K562 (cell line): ENCODE measurements around the gene MSH2.

ENCODE experiments used
- ADNP ChIP-seq: fragments of 200-800 bp; sonication (Bioruptor generic); IDR thresholded peaks from 2 replicates; pipeline ENCODE4 v1.6.1; 2016; ENCODE audit warnings: missing genetic modification characterization, missing compliant biosample characterization
- CTCF ChIP-seq, 3 experiments: IDR thresholded peaks in 2 of 3; conservative IDR thresholded peaks in 1 of 3; 2 replicates each; pipeline ENCODE4 v1.5.1; 2011 to 2012; ENCODE audit warnings: low read length in 3 of 3, mild to moderate bottlenecking in 3 of 3, control low read depth in 2 of 3, improper control_type of control experiment in 1 of 3, inconsistent platforms in 1 of 3, low read depth in 1 of 3, mixed read lengths in 1 of 3, moderate library complexity in 1 of 3; ENCODE audit not compliant: insufficient read depth in 2 of 3
- GABPA ChIP-seq: fragments of 200-800 bp; sonication (Bioruptor generic); conservative IDR thresholded peaks from 2 replicates; pipeline ENCODE4 v1.6.1; 2016; ENCODE audit warnings: low read depth, missing genetic modification characterization, missing compliant biosample characterization
- RAD21 ChIP-seq, 2 experiments: fragments of 250-450 bp in 1 of 2; fragments of 450-650 bp in 1 of 2; sonication (Bioruptor Pico) in 1 of 2; formaldehyde crosslinking in 1 of 2; IDR thresholded peaks in 1 of 2; conservative IDR thresholded peaks in 1 of 2; 2 replicates each; pipeline versions ENCODE4 v1.4.0 to v1.8.0; 2020 to 2022; ENCODE audit warnings: mild to moderate bottlenecking in 2 of 2, moderate library complexity in 1 of 2
- TAF1 ChIP-seq: IDR thresholded peaks from 2 replicates; pipeline ENCODE4 v1.6.1; 2011; ENCODE audit warnings: mild to moderate bottlenecking, low read length, moderate library complexity; ENCODE audit not compliant: insufficient read depth, control insufficient read depth, severe bottlenecking; ENCODE audit errors: extremely low read depth
- ZNF224 ChIP-seq: sonication (generic); formaldehyde crosslinking; IDR thresholded peaks from 2 replicates; pipeline ENCODE4 v1.8.0; 2022; ENCODE audit warnings: mild to moderate bottlenecking, missing genetic modification reagents
- ZNF778 ChIP-seq: fragments of 450-650 bp; formaldehyde crosslinking; IDR thresholded peaks from 2 replicates; pipeline ENCODE4 v1.4.0; 2020; ENCODE audit warnings: mild to moderate bottlenecking, moderate library complexity

GRCh38 chr2:47381408-47381807 lies 21.5 kb upstream of the MSH2 start:
- TF ChIP-seq ADNP (no peak), TAF1 (no peak), CTCF (IDR thresholded peaks at IDR 0.05 in 2 of 3, conservative IDR thresholded peaks at IDR 0.05 in 1 of 3; ENCODE audit: insufficient read depth in 2 of 3, low read depth in 1 of 3, low read length in 3 of 3) (no peak), GABPA (tag) (no peak), ZNF778 (CRISPR knock-in tag) (no peak), RAD21 (CRISPR knock-in tag; conservative IDR thresholded peaks at IDR 0.05 in 1 of 2, IDR thresholded peaks at IDR 0.05 in 1 of 2) (no peak), ZNF224 (CRISPR knock-in tag) (no peak)
